Measurements from ENCODE around the gene GPR39.

Gene GPR39

GRCh38 chr2:132608311-132608710 is 191.7 kb downstream of the GPR39 start:
- no peak for FAIRE-seq

GRCh38 chr2:132609101-132609890 is 192.7 kb downstream of the GPR39 start:
- FAIRE-seq, result no peak

GRCh38 chr2:132611719-132612118 is 195.1 kb downstream of the GPR39 start:
- FAIRE-seq, result no peak

- FAIRE-seq, result no peak
Observed at GRCh38 chr2:132615329-132616085, 198.9 kb downstream of the GPR39 start.

- no peak for FAIRE-seq
Observed at GRCh38 chr2:132617989-132618388, 201.4 kb downstream of the GPR39 start.

- no peak for FAIRE-seq
Observed at GRCh38 chr2:132618734-132619133, 202.1 kb downstream of the GPR39 start.

GRCh38 chr2:132620115-132620514 is 203.5 kb downstream of the GPR39 start:
- FAIRE-seq, result no peak

GRCh38 chr2:132621131-132621875 is 204.7 kb downstream of the GPR39 start:
- no peak for FAIRE-seq

GRCh38 chr2:132623096-132623839 is 206.7 kb downstream of the GPR39 start:
- no peak for FAIRE-seq

GRCh38 chr2:132627536-132627935 is 210.9 kb downstream of the GPR39 start:
- FAIRE-seq, result no peak

GRCh38 chr2:132632000-132632649 is 215.5 kb downstream of the GPR39 start:
- FAIRE-seq, result no peak

- no peak for FAIRE-seq
Observed at GRCh38 chr2:132633635-132634034, 217.0 kb downstream of the GPR39 start.

- no peak for FAIRE-seq
Observed at GRCh38 chr2:132636346-132636745, 219.7 kb downstream of the GPR39 start.

GRCh38 chr2:132638313-132639040 is 221.9 kb downstream of the GPR39 start:
- no peak for FAIRE-seq

- FAIRE-seq, result no peak
Observed at GRCh38 chr2:132640116-132640515, 223.5 kb downstream of the GPR39 start.

- no peak for FAIRE-seq
Observed at GRCh38 chr2:132641819-132642218, 225.2 kb downstream of the GPR39 start.

GRCh38 chr2:132642415-132642814 is 225.8 kb downstream of the GPR39 start:
- no peak for FAIRE-seq

GRCh38 chr2:132645176-132645575 is 228.6 kb downstream of the GPR39 start:
- FAIRE-seq, result no peak

- no peak for FAIRE-seq
Observed at GRCh38 chr2:132645722-132646539, 229.3 kb downstream of the GPR39 start.

GRCh38 chr2:132646540-132647108 is 230.0 kb downstream of the GPR39 start:
- no peak for FAIRE-seq

Measured in TTC549 (cell line).